SU-DHL-6 (cell line): Measurements from ENCODE around the gene TSPAN18.

Source experiments
- H2AFZ ChIP-seq: fragments of 200-600 bp; sonication (generic); 2 replicates; pipeline ENCODE4 v1.6.1; 2014; ENCODE audit warnings: low read depth, mild to moderate bottlenecking, moderate library complexity, mixed read lengths, antibody characterized with exemption, low read length; ENCODE audit not compliant: severe bottlenecking
- H3F3A ChIP-seq: fragments of 200-600 bp; shearing (Covaris generic); 2 replicates; pipeline ENCODE4 v1.6.0; 2016; ENCODE audit warnings: antibody characterized with exemption, mild to moderate bottlenecking; ENCODE audit not compliant: insufficient read depth
- H3K27ac ChIP-seq: fragments of 200-600 bp; sonication (generic); 2 replicates; pipeline ENCODE4 v1.5.1; 2016; ENCODE audit warnings: low read depth, mild to moderate bottlenecking, low read length, moderate library complexity, mixed read lengths
- H3K27me3 ChIP-seq: fragments of 200-600 bp; sonication (generic), shearing (Covaris generic); 2 replicates; pipeline ENCODE4 v1.6.0; 2014; ENCODE audit warnings: mild to moderate bottlenecking, low read length
- H3K36me3 ChIP-seq: fragments of 200-600 bp; sonication (generic); 2 replicates; pipeline ENCODE4 v1.6.1; 2014; ENCODE audit warnings: mild to moderate bottlenecking, low read length, mixed read lengths
- H3K4me2 ChIP-seq: fragments of 300-600, 200-600 bp; shearing (Covaris generic), sonication (generic); 2 replicates; pipeline ENCODE4 v1.6.0; 2014; ENCODE audit warnings: low read length, low read depth, mild to moderate bottlenecking; ENCODE audit not compliant: poor library complexity, severe bottlenecking
- H3K4me3 ChIP-seq: fragments of 200-600 bp; sonication (generic); 2 replicates; pipeline ENCODE4 v1.5.1; 2014; ENCODE audit warnings: antibody characterized with exemption, low read length, mild to moderate bottlenecking, mixed read lengths; ENCODE audit not compliant: insufficient read depth, poor library complexity, severe bottlenecking
- H3K79me2 ChIP-seq: fragments of 200-600 bp; sonication (generic); 2 replicates; pipeline ENCODE4 v1.6.1; 2014; ENCODE audit warnings: mild to moderate bottlenecking, low read length, moderate library complexity; ENCODE audit not compliant: insufficient read depth
- H3K9ac ChIP-seq: fragments of 200-600 bp; sonication (generic); 2 replicates; pipeline ENCODE4 v1.7.0; 2014; ENCODE audit warnings: mild to moderate bottlenecking, low read length
- H3K9me2 ChIP-seq: fragments of 200-600 bp; sonication (generic); replicated peaks from 2 replicates; pipeline ENCODE4 v1.6.1; 2014; ENCODE audit warnings: low read length; ENCODE audit not compliant: insufficient read depth
- H3K9me3 ChIP-seq: fragments of 200-600 bp; sonication (generic); 2 replicates; pipeline ENCODE4 v1.6.1; 2014; ENCODE audit warnings: low read length, mixed read lengths; ENCODE audit not compliant: insufficient read depth
- H4K20me1 ChIP-seq: fragments of 200-600 bp; sonication (generic); 2 replicates; pipeline ENCODE4 v1.6.1; 2014; ENCODE audit warnings: low read depth, mild to moderate bottlenecking, antibody characterized with exemption, low read length, moderate library complexity, mixed read lengths
- EZH2phosphoT487 ChIP-seq: fragments of 200-600 bp; sonication (generic), shearing (Covaris generic); conservative IDR thresholded peaks from 2 replicates; pipeline ENCODE4 v1.6.1; 2018; ENCODE audit warnings: mild to moderate bottlenecking, antibody characterized with exemption, low read length, moderate library complexity, mixed read lengths
- TF ChIP-seq, protein P1 (sequence below): fragments of 200-600 bp; sonication (generic); IDR thresholded peaks from one replicate; pipeline ENCODE4 v1.5.1; 2017; ENCODE audit warnings: antibody characterized with exemption, mild to moderate bottlenecking, low read length, moderate library complexity; ENCODE audit not compliant: insufficient read depth, poor library complexity, severe bottlenecking

The TSPAN18 gene

GRCh38 chr11:44968510-44968909 lies 241.7 kb downstream of the TSPAN18 start:
- Histone ChIP-seq H3K9ac (no peak overlapping the region), H2AFZ (no peak overlapping the region), H4K20me1 (no peaks in the 10 kb centered on the region), H3K79me2 (no peaks in the 10 kb centered on the region), H3K4me2 (no peak overlapping the region), H3F3A (no peaks in the 10 kb centered on the region), H3K36me3 (no peaks in the 10 kb centered on the region), H3K9me2 (no peaks in the 10 kb centered on the region), H3K9me3 (no peaks in the 10 kb centered on the region), H3K27me3 (no peaks in the 10 kb centered on the region), H3K27ac (no peak overlapping the region), H3K4me3 (no peak overlapping the region)
- TF ChIP-seq, protein P1, sequence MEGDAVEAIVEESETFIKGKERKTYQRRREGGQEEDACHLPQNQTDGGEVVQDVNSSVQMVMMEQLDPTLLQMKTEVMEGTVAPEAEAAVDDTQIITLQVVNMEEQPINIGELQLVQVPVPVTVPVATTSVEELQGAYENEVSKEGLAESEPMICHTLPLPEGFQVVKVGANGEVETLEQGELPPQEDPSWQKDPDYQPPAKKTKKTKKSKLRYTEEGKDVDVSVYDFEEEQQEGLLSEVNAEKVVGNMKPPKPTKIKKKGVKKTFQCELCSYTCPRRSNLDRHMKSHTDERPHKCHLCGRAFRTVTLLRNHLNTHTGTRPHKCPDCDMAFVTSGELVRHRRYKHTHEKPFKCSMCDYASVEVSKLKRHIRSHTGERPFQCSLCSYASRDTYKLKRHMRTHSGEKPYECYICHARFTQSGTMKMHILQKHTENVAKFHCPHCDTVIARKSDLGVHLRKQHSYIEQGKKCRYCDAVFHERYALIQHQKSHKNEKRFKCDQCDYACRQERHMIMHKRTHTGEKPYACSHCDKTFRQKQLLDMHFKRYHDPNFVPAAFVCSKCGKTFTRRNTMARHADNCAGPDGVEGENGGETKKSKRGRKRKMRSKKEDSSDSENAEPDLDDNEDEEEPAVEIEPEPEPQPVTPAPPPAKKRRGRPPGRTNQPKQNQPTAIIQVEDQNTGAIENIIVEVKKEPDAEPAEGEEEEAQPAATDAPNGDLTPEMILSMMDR: no peak
- no peak for TF ChIP-seq EZH2phosphoT487

DNA sequence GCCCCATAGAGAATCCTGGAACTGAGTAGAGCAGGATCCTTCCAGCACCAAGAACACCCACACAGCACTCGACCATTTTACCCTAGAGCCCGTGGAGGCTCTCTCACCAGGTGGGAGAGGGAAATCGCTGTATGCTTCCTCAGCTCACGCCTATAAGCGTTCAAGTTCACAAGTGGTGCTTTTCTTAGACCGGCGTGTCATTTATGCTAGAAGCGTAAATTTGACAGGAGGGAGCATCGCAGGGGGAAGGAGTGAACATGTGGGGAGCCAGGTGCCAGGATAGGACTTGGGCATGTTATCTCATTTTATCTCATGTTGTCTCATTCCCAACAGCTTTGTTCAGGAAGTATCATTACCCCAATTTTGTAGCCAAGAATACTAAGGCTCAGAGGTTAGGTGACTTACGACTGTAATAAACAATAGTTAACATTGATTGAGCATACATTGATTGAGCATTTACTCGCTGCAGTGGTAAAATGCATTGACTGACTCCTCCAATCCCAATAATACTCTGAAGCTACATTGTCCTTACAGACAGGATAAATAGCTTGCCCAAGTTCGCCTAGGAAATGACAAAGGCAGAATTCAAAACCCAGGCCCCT lies 243.0 kb downstream of the TSPAN18 start:
- H3K4me2 ChIP-seq: no peak overlapping the region
- H3K9me3 ChIP-seq: no peaks in the 10 kb centered on the region
- H3K9ac ChIP-seq: no peak overlapping the region
- H3K9me2 ChIP-seq: no peaks in the 10 kb centered on the region
- no peak overlapping the region for H3K27ac ChIP-seq
- no peaks in the 10 kb centered on the region for H4K20me1 ChIP-seq
- TF ChIP-seq EZH2phosphoT487: no peak
- TF ChIP-seq, protein P1: no peak
- H3F3A ChIP-seq: no peaks in the 10 kb centered on the region
- no peaks in the 10 kb centered on the region for H3K79me2 ChIP-seq
- no peak overlapping the region for H3K4me3 ChIP-seq
- no peaks in the 10 kb centered on the region for H3K36me3 ChIP-seq
- H3K27me3 ChIP-seq: no peaks in the 10 kb centered on the region
- no peak overlapping the region for H2AFZ ChIP-seq

DNA sequence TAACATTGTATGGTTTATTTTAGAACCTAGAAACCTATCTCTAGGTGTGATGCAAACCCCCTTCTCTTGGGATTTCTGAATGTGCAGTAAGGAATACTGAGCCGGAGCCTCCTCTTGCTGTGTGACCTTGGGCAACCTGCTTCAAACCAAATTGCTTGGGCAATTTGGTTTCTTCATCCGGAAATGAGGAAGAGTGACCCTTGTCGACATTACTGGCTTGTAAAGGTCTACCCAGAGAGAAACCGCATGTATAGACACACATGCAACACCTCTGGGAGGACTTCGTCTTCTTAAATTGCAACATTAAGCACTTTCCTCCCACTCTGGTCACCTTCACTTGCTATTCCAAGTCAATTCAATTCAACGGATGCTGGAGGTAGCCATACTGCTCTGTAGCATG lies 243.5 kb downstream of the TSPAN18 start:
- no peaks in the 10 kb centered on the region for H3K36me3 ChIP-seq
- no peak overlapping the region for H3K9ac ChIP-seq
- no peak for TF ChIP-seq EZH2phosphoT487
- TF ChIP-seq, protein P1: no peak
- H3K27ac ChIP-seq: no peak overlapping the region
- H4K20me1 ChIP-seq: no peaks in the 10 kb centered on the region
- H3K9me2 ChIP-seq: no peaks in the 10 kb centered on the region
- no peaks in the 10 kb centered on the region for H3K9me3 ChIP-seq
- no peaks in the 10 kb centered on the region for H3K79me2 ChIP-seq
- H3K4me3 ChIP-seq: no peak overlapping the region
- H3F3A ChIP-seq: no peaks in the 10 kb centered on the region
- no peak overlapping the region for H2AFZ ChIP-seq
- H3K27me3 ChIP-seq: no peaks in the 10 kb centered on the region
- H3K4me2 ChIP-seq: no peak overlapping the region
